SJCRH30 (cell line): ENCODE results near the gene UQCRC2. TPM values are rescaled to one million over a fixed set of nuclear protein-coding genes. Genes with fewer than 3 reads are reported as not detected.
"Not testable (repeated sequence)": the region's sequence is repeated elsewhere in the genome, so short reads cannot be mapped to it uniquely, and the experiment has no call there.

ENCODE experiments used
- DNase-seq, 2 experiments: peaks; one replicate each; pipeline ENCODE4 v3.0.0-alpha.2; 2015 to 2020
- H3K27ac ChIP-seq: fragments of 250-450 bp; sonication (Bioruptor Pico); 2 replicates; pipeline ENCODE4 v1.5.1; 2020; ENCODE audit warnings: mild to moderate bottlenecking, moderate library complexity
- H3K27me3 ChIP-seq: fragments of 250-450 bp; sonication (Bioruptor Pico); 2 replicates; pipeline ENCODE4 v1.5.1; 2020; ENCODE audit warnings: mild to moderate bottlenecking, moderate library complexity
- H3K36me3 ChIP-seq: fragments of 250-450 bp; sonication (Bioruptor Pico); 2 replicates; pipeline ENCODE4 v1.5.1; 2020; ENCODE audit warnings: mild to moderate bottlenecking, moderate library complexity
- H3K4me1 ChIP-seq: fragments of 250-450 bp; sonication (Bioruptor Pico); 2 replicates; pipeline ENCODE4 v1.5.1; 2020; ENCODE audit warnings: mild to moderate bottlenecking, moderate library complexity
- H3K4me3 ChIP-seq: fragments of 250-450 bp; sonication (Bioruptor Pico); 2 replicates; pipeline ENCODE4 v1.5.1; 2020; ENCODE audit warnings: mild to moderate bottlenecking, moderate library complexity
- H3K9me3 ChIP-seq: fragments of 250-450 bp; sonication (Bioruptor Pico); replicated peaks from 2 replicates; pipeline ENCODE4 v1.5.1; 2020; ENCODE audit warnings: mild to moderate bottlenecking, moderate library complexity
- total RNA-seq: library from RNA; depleted of rRNA; stranded (reverse); fragments of >200 nt; shearing (Covaris generic); gene quantifications from 2 replicates; pipeline ENCODE4 v1.2.3, GENCODE V29; 2014; rRNA removed

The UQCRC2 gene
- total RNA-seq, 1 experiment from 2014 or later, result 169 TPM

GRCh38 chr16:22012241-22012640 lies 59.1 kb downstream of the UQCRC2 start:
- Histone ChIP-seq H3K27ac (no peak overlapping the region), H3K4me1 (peaks cover 2% of the 10 kb centered on the region; the same call in 1 of the 2 replicates), H3K9me3 (no peaks in the 10 kb centered on the region), H3K27me3 (no peaks in the 10 kb centered on the region), H3K4me3 (no peak overlapping the region), H3K36me3 (no peaks in the 10 kb centered on the region)
- DNase-seq, result no peak

GRCh38 chr16:22013486-22013885 lies 60.3 kb downstream of the UQCRC2 start:
- no peak overlapping the region for H3K4me3 ChIP-seq
- no peak overlapping the region for H3K27ac ChIP-seq
- H3K4me1 ChIP-seq, result peaks cover 2% of the 10 kb centered on the region; the same call in 1 of the 2 replicates
- no peaks in the 10 kb centered on the region for H3K27me3 ChIP-seq
- H3K9me3 ChIP-seq, result no peaks in the 10 kb centered on the region
- no peak for DNase-seq
- H3K36me3 ChIP-seq, result no peaks in the 10 kb centered on the region

DNA sequence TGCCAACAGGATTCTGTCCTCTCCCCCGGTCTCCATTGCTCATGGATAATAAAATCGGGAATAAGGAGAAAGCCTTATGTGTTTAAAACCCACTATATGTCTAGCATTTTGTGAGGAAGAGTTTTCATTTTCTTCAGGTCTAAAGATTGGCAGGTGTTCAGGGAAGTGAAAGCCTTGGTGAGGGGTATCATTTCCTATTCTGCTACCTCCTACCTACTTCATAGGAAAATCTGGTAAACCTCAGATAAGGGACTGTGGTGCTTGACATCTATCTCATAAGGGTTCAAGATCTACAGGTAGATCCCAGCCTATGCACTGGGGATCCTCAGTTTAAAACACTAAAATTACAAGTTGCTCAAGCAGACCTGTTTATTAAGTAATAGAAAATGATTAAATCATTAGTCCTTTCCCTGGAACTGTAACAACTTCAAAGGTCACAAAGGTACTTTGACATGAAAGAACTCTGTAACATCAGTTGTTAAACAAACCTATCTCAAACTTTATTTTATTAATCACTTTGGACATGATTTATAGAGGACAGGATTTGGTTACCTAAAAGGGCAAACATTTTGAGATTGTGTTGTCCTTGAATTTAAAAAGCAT lies 61.2 kb downstream of the UQCRC2 start:
- H3K4me3 ChIP-seq, result no peak overlapping the region
- H3K9me3 ChIP-seq, result no peaks in the 10 kb centered on the region

GRCh38 chr16:22016927-22017326 lies 63.8 kb downstream of the UQCRC2 start:
- H3K27ac ChIP-seq, result no peak overlapping the region
- H3K4me1 ChIP-seq, result no peaks in the 10 kb centered on the region
- no peak overlapping the region for H3K4me3 ChIP-seq
- no peaks in the 10 kb centered on the region for H3K27me3 ChIP-seq
- no peaks in the 10 kb centered on the region for H3K9me3 ChIP-seq
- no peak for DNase-seq
- no peaks in the 10 kb centered on the region for H3K36me3 ChIP-seq

More for the DNA sequence above, 61.2 kb downstream of the UQCRC2 start:
- Histone ChIP-seq H3K27me3 (no peaks in the 10 kb centered on the region), H3K36me3 (no peaks in the 10 kb centered on the region), H3K27ac (no peak overlapping the region), H3K4me1 (no peaks in the 10 kb centered on the region)
- DNase-seq, result no peak

- DNase-seq, result no peak
- Histone ChIP-seq H3K4me1 (no peaks in the 10 kb centered on the region), H3K4me3 (no peak overlapping the region), H3K27me3 (no peaks in the 10 kb centered on the region), H3K27ac (no peak overlapping the region), H3K36me3 (no peaks in the 10 kb centered on the region), H3K9me3 (no peaks in the 10 kb centered on the region)
Measured at GRCh38 chr16:22018559-22018958, 65.4 kb downstream of the UQCRC2 start.

DNA sequence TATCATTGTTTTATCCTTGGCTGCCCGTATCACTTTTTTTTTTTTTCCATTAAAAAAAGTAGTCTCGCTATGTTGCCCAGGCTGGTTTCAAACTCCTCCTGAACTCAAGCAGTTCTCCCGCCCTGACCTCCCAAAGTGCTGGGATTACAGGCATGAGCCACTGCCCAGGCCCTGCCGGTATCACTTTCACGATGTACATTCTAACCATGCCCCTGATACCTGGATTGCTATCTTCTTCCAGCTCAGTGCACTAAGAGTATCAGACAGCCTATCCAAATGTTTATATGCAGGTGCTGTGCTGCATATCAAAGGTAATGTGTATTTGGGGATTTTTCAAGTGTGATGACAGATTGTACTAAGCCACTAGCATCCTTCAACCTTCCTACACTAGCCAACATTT lies 69.0 kb downstream of the UQCRC2 start:
- H3K4me3 ChIP-seq, result no peak overlapping the region
- no peaks in the 10 kb centered on the region for H3K36me3 ChIP-seq
- no peaks in the 10 kb centered on the region for H3K4me1 ChIP-seq
- no peaks in the 10 kb centered on the region for H3K27me3 ChIP-seq
- DNase-seq, result no peak
- H3K9me3 ChIP-seq, result no peaks in the 10 kb centered on the region
- H3K27ac ChIP-seq, result no peak overlapping the region

DNA sequence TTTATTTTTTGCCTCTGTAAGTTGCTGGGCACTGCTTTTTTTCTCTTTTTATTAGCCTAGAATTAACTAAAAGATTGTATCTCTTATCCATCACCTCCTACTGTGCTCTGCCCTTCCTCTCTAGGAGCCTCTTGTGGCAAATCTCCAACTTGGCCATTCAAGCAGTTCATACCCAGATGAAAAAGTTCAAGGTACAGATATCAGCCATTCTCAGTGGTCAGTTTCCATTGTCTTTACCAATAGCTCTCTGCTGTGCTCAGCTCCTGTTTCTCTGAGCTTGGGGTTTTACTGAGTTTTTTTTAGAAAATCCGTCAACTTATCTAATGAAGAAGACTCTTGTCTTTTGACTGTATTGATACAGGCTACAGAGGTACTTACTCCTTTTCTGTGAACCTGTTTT lies 70.3 kb downstream of the UQCRC2 start:
- no peaks in the 10 kb centered on the region for H3K4me1 ChIP-seq
- no peak overlapping the region for H3K27ac ChIP-seq
- DNase-seq, result no peak
- no peak overlapping the region for H3K4me3 ChIP-seq
- no peaks in the 10 kb centered on the region for H3K36me3 ChIP-seq
- no peaks in the 10 kb centered on the region for H3K9me3 ChIP-seq
- H3K27me3 ChIP-seq, result no peaks in the 10 kb centered on the region

DNA sequence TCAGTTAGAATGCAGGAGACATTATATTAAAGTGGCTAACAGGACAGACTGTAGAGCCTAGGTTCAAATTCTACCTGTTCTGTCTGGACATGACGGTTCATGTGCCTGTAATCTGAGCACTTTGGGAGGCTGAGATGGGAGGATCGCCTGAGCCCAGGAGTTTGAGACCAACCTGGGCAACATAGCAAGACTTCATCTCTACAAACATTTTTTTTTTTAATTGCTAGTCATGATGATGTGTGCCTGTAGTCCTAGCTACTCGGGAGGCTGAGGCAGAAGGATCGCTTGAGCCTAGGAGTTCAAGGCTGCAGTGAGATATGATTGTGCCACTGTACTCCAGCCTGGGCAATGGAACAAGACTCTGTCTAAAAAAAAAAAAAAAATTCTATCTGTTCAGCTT lies 71.6 kb downstream of the UQCRC2 start:
- not testable (repeated sequence) for H3K27ac ChIP-seq, H3K4me1 ChIP-seq, H3K36me3 ChIP-seq, H3K4me3 ChIP-seq, H3K9me3 ChIP-seq, DNase-seq, H3K27me3 ChIP-seq

GRCh38 chr16:22027633-22028032 lies 74.5 kb downstream of the UQCRC2 start:
- H3K27me3 ChIP-seq, result no peaks in the 10 kb centered on the region
- DNase-seq, result no peak
- no peak overlapping the region for H3K4me3 ChIP-seq
- no peak overlapping the region for H3K27ac ChIP-seq
- H3K4me1 ChIP-seq, result no peaks in the 10 kb centered on the region
- peaks cover 4% of the 10 kb centered on the region for H3K36me3 ChIP-seq
- no peaks in the 10 kb centered on the region for H3K9me3 ChIP-seq

GRCh38 chr16:22029632-22030031 lies 76.5 kb downstream of the UQCRC2 start:
- Histone ChIP-seq H3K4me1 (no peaks in the 10 kb centered on the region), H3K4me3 (no peak overlapping the region), H3K9me3 (no peaks in the 10 kb centered on the region), H3K36me3 (peaks cover 4% of the 10 kb centered on the region), H3K27me3 (no peaks in the 10 kb centered on the region), H3K27ac (no peak overlapping the region)
- no peak for DNase-seq

GRCh38 chr16:22030087-22030812 lies 77.1 kb downstream of the UQCRC2 start:
- Histone ChIP-seq H3K27me3 (no peaks in the 10 kb centered on the region), H3K36me3 (peaks cover 4% of the 10 kb centered on the region), H3K27ac (no peak overlapping the region), H3K4me1 (no peaks in the 10 kb centered on the region), H3K4me3 (no peak overlapping the region), H3K9me3 (no peaks in the 10 kb centered on the region)
- DNase-seq, result no peak

- no peak for DNase-seq
- H3K27ac ChIP-seq, result no peak overlapping the region
- H3K9me3 ChIP-seq, result no peaks in the 10 kb centered on the region
Measured at GRCh38 chr16:22031483-22032083, 78.4 kb downstream of the UQCRC2 start.

More at GRCh38 chr16:22031483-22032083, 78.4 kb downstream of the UQCRC2 start:
- Histone ChIP-seq H3K4me1 (no peaks in the 10 kb centered on the region), H3K36me3 (peaks cover 4% of the 10 kb centered on the region), H3K27me3 (no peaks in the 10 kb centered on the region), H3K4me3 (no peak overlapping the region)

Other genes starting within 250 kb of the UQCRC2 start
- 19.1 and 23.2 TPM in 2 replicates for gene NPIPB4, start 95.6 kb upstream of the UQCRC2 start, total RNA-seq
- not detected in 2 replicates for gene PDZD9, start 47.8 kb downstream of the UQCRC2 start, total RNA-seq
- 12.1 and 12.5 TPM in 2 replicates for gene MOSMO, start 54.8 kb downstream of the UQCRC2 start, total RNA-seq
- gene VWA3A, start 139.2 kb downstream of the UQCRC2 start, total RNA-seq, result not detected in 2 replicates
- not detected in 2 replicates for gene SDR42E2, start 209.1 kb downstream of the UQCRC2 start, total RNA-seq